NOMO-1 (cell line): ENCODE measurements around the gene MYT1.
"Not testable (repeated sequence)": the region's sequence is repeated elsewhere in the genome, so short reads cannot be mapped to it uniquely, and the experiment has no call there.

Experiments used
- DNase-seq, 2 experiments: peaks; one replicate each; lab custom pipeline; 2025; ENCODE audit not compliant: unreplicated experiment in 2 of 2; lab: John Stamatoyannopoulos, UW

MYT1 gene

DNA sequence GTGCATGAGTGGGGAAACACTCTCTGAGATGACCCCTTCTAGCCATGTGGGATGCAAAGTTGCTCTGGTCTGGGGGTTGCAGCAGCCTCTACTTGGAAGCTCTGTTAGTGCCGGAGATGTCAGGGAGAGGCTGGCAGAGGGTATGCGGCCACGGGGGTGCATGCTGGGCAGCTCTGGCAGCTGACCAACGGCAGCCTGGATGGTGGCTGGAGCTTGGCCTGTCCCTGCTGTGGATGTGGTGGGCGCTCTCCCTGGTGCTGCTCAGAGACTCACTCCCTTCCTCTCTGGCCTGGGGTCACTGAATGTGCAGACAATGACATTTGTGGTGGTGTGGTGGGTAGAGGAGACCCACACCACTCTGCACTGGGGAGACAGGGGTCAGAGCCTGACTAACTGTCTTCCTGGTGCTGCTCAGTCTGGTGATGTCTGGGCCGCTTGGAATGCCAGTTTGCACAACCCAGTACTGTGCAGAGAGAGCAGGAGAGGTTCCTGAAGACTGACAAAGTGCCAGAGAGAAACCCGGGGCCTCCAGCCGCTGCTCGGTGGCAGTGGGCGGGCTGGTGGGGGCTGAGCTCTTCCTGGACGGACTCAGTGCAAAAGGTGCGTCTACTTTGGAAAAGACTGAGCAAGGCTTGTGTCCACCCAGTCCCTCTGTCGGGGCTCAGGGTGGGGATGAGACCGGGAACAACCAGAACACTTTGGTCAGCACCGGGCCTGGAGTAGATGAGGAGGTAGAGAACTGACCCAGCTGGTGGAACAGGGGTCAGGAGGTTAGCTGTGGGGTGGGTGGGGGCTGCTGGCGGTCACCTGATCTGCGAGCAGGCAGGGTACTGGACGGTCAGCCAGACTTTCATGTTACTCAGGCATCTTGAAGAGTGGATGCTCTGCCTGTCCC, 2.7 kb downstream of the MYT1 start:
- DNase-seq = no peak

- DNase-seq = no peak
Measured at GRCh38 chr20:64167676-64168075, 3.4 kb downstream of the MYT1 start.

DNA sequence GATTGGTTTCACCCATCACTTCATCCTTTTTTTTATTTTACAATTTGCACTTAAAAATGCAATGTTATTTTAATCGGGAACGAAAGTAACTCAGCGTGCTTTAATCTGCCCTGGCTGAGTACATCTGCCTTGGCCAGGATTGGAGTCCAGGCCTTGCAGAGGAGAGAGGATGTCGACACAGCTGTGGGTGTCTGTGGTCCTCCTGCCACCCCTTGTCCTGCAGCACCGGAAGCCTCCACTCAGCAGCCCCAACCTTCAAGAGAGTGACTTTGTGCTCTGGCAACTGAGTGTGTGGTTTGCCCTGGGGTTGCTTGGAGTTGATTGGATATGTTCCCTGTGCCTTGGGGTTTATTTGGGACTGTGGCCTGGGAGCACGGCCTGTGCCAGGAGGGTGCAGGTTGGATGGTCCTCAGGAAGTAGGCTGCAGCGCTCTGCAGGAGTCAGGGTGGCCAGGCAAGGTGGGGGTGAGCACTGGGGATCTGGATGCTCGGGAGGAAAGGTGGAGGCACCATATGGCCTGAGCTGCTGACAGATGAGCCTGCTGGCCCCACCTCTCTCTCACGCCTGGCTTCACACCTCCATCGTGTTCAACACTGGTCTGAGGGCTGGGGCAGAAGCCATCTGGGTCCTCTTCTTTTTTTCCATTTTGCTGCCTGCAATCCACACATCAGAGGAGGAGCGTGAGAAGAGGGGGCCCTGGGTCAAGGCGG, 4.3 kb downstream of the MYT1 start:
- no peak for DNase-seq

GRCh38 chr20:64169091-64169560, 4.9 kb downstream of the MYT1 start:
- DNase-seq = no peak

- no peak for DNase-seq
Measured at GRCh38 chr20:64171211-64171610, 7.0 kb downstream of the MYT1 start.

DNA sequence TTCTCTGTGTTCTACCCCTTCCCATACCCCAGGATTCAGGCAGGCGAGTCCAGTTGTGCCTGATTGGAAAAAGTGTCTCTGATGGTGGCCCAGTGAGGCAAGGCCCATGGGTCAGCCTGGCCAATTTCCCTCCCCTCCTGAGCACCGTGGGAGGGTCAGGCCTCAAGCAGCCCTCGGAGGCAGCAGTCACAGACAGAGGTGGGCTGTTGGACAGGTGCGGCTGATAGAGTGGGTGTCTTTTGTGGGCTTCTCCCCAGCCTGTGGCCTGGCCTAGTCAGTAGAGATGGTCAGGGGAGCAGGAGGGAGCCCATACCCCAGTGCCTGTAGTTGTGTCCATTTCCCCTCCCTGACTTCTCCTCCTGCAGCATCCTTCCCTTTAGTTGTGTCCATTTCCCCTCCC, 8.9 kb downstream of the MYT1 start:
- no peak for DNase-seq

DNA sequence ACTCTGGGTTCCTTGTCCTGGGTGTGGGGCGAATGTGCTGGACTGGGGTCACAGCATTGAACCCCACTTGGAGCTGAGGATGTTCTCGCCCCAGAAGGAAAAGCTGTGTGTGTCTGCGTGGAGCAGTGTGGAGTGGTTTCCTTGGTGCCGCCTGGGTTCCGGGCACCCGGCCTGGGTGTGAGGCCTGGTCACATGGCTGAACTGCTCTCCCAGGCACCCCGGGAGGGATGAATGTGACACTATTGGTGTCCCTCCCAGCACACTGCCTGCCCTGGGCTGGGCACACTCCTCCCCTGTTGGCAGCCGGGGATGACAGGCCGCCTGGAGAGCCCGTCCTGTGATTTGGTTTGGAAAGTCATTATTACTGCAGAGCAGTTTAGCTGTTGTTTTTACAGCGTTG, 12.3 kb downstream of the MYT1 start:
- no peak for DNase-seq

DNA sequence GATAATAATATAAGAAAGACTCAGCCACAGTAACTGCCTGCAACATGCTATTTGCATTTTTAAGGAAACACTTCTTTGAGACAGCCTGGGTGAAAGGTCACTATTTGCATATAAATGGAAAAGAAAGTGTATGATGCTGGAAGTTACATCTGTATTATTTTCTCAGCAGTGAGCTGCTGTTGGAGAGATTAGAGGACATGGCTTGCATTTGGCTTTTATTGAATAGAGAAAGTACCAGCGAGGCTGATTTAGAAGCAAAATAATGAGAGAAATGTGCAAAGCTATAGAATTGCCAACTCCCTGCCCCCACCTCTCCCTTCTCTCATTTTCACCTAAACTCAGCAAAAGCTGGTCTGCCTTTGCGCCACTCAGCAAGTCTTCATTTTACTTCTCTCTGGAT, 12.7 kb downstream of the MYT1 start:
- no peak for DNase-seq

GRCh38 chr20:64177384-64177783, 13.1 kb downstream of the MYT1 start:
- DNase-seq = no peak

- no peak for DNase-seq
Measured at GRCh38 chr20:64177787-64178186, 13.5 kb downstream of the MYT1 start.

GRCh38 chr20:64178925-64179324, 14.7 kb downstream of the MYT1 start:
- DNase-seq = not testable (repeated sequence)

GRCh38 chr20:64179805-64180204, 15.6 kb downstream of the MYT1 start:
- no peak for DNase-seq

- DNase-seq = no peak
Measured at GRCh38 chr20:64180673-64181072, 16.4 kb downstream of the MYT1 start.

GRCh38 chr20:64181391-64181790, 17.1 kb downstream of the MYT1 start:
- no peak for DNase-seq

GRCh38 chr20:64182146-64182865, 18.1 kb downstream of the MYT1 start:
- DNase-seq = no peak

- DNase-seq = no peak
Measured at GRCh38 chr20:64183313-64183712, 19.1 kb downstream of the MYT1 start.

- no peak for DNase-seq
Measured at GRCh38 chr20:64184795-64185194, 20.5 kb downstream of the MYT1 start.

DNA sequence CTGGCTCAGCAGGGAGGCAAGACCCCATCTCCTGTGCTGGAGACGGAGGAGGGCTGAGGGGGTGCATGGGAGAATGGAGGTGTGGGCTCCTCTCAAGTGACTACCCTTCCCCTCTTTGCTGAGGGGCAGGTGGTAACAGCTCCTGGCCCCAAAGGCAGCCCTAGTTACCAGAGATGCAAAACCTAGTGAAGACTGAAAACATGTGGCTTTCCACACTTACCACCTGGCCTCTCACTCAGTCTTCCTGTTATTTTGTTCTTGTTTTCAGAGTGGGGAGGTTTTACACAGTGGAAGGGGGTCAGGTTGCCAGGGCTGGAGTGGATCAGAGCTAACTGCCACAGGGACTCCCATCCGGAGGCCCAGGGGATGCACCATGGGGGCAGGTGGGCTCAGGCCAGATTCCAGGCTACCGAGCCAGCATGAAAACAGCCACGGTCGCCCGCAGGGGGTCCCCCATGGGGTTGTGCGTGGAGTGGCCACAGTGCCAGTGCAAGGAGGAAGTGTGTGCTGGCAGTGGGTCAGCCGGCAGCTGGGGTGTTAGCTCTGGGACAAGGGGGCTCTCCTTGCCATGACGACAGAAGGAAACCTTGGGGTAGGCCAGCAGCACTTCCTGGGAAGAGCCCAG, 21.1 kb downstream of the MYT1 start:
- no peak for DNase-seq

- DNase-seq = no peak
Measured at GRCh38 chr20:64186071-64186598, 21.9 kb downstream of the MYT1 start.

DNA sequence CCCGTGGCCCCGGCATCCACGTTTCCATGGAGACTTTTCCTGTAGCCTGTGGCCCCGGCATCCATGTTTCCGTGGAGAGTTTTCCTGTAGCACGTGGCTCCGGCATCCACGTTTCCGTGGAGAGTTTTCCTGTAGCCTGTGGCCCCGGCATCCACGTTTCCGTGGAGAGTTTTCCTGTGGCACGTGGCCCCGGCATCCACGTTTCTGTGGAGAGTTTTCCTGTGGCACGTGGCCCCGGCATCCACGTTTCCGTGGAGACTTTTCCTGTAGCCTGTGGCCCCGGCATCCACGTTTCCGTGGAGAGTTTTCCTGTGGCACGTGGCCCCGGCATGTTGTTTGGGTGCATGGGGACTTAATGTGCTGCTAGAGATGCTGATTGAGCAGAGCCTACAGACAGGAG, 23.0 kb downstream of the MYT1 start:
- not testable (repeated sequence) for DNase-seq

GRCh38 chr20:64188091-64188490, 23.8 kb downstream of the MYT1 start:
- no peak for DNase-seq
